ENCODE results near the gene NGEF.

Gene NGEF

DNA sequence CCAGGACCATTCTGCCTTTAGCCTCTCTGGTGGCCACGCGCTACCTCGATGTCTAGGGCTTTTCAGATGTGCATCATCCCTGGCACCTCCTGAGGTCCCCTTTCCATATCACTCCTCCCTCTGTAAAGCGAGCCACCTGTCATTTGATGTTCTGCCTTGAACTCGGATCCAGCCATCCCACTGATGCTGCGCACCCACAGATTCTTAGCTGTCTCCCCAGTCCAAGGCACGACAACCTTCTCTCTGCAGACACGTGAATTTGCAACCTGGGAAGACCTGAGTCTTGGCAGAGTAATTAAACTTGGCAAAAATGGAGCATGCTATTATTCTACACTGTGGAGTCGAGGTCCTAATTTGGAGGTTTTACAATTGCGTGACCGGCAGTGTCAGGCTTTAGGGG, 61.9 kb downstream of the NGEF start:
- Histone ChIP-seq H3K9ac (ENCODE audit: low read length) (no peak overlapping the region), H3K27ac (ENCODE audit: low read depth, low read length, poor library complexity, severe bottlenecking) (no peak overlapping the region), H3K9me3 (ENCODE audit: low read length) (no peaks in the 10 kb centered on the region), H3K9me2 (ENCODE audit: low read depth, low read length) (no peaks in the 10 kb centered on the region), H3K4me2 (ENCODE audit: low read length) (no peak overlapping the region), H3K4me3 (ENCODE audit: low read depth, low read length, poor library complexity, severe bottlenecking) (no peak overlapping the region), H3K79me2 (ENCODE audit: insufficient read depth, low read length) (no peaks in the 10 kb centered on the region), H3K27me3 (ENCODE audit: insufficient read depth, low read length) (no peaks in the 10 kb centered on the region), H4K20me1 (ENCODE audit: insufficient read depth, low read length) (no peaks in the 10 kb centered on the region), H3K4me1 (ENCODE audit: insufficient read depth, low read length, severe bottlenecking) (no peaks in the 10 kb centered on the region), H3F3A (ENCODE audit: insufficient read depth, low read length) (no peaks in the 10 kb centered on the region), H3K36me3 (ENCODE audit: insufficient read depth, low read length) (no peaks in the 10 kb centered on the region), H2AFZ (ENCODE audit: low read length) (no peak overlapping the region)
- TF ChIP-seq EZH2 (IDR thresholded peaks at IDR 0.05; ENCODE audit: borderline replicate concordance, low read length): no peak
- TF ChIP-seq, protein P1, sequence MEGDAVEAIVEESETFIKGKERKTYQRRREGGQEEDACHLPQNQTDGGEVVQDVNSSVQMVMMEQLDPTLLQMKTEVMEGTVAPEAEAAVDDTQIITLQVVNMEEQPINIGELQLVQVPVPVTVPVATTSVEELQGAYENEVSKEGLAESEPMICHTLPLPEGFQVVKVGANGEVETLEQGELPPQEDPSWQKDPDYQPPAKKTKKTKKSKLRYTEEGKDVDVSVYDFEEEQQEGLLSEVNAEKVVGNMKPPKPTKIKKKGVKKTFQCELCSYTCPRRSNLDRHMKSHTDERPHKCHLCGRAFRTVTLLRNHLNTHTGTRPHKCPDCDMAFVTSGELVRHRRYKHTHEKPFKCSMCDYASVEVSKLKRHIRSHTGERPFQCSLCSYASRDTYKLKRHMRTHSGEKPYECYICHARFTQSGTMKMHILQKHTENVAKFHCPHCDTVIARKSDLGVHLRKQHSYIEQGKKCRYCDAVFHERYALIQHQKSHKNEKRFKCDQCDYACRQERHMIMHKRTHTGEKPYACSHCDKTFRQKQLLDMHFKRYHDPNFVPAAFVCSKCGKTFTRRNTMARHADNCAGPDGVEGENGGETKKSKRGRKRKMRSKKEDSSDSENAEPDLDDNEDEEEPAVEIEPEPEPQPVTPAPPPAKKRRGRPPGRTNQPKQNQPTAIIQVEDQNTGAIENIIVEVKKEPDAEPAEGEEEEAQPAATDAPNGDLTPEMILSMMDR (IDR thresholded peaks at IDR 0.05; ENCODE audit: low read length): no peak

DNA sequence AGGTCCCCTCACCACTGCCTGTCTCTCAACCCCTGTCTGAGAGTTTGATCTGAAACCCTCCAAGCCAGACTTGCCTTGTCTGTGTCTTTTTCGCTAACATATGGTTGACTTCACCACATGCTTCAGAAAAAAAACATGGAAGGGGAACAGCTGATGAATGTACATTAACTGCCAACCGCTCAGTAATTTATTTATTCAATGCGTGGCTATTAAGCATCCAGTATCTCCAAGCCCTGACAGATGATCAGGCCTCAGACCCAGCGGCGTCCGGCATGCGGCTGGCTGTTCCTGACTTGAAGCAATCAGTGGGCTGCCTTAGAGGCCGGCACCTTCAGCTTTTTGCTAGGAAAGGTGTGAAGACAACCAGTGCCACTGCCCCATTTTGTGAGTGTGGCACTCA, 62.3 kb downstream of the NGEF start:
- H3K36me3 ChIP-seq (ENCODE audit: insufficient read depth, low read length): no peaks in the 10 kb centered on the region
- no peak overlapping the region for H3K27ac ChIP-seq (ENCODE audit: low read depth, low read length, poor library complexity, severe bottlenecking)
- H2AFZ ChIP-seq (ENCODE audit: low read length): no peak overlapping the region
- H3K9me2 ChIP-seq (ENCODE audit: low read depth, low read length): no peaks in the 10 kb centered on the region
- H3K27me3 ChIP-seq (ENCODE audit: insufficient read depth, low read length): no peaks in the 10 kb centered on the region
- no peaks in the 10 kb centered on the region for H3K4me1 ChIP-seq (ENCODE audit: insufficient read depth, low read length, severe bottlenecking)
- H3F3A ChIP-seq (ENCODE audit: insufficient read depth, low read length): no peaks in the 10 kb centered on the region
- H3K9ac ChIP-seq (ENCODE audit: low read length): no peak overlapping the region
- H3K4me2 ChIP-seq (ENCODE audit: low read length): no peak overlapping the region
- no peaks in the 10 kb centered on the region for H3K79me2 ChIP-seq (ENCODE audit: insufficient read depth, low read length)
- no peak for TF ChIP-seq EZH2 (IDR thresholded peaks at IDR 0.05; ENCODE audit: borderline replicate concordance, low read length)
- TF ChIP-seq, protein P1 (IDR thresholded peaks at IDR 0.05; ENCODE audit: low read length): no peak
- no peaks in the 10 kb centered on the region for H3K9me3 ChIP-seq (ENCODE audit: low read length)
- no peaks in the 10 kb centered on the region for H4K20me1 ChIP-seq (ENCODE audit: insufficient read depth, low read length)
- H3K4me3 ChIP-seq (ENCODE audit: low read depth, low read length, poor library complexity, severe bottlenecking): no peak overlapping the region

DNA sequence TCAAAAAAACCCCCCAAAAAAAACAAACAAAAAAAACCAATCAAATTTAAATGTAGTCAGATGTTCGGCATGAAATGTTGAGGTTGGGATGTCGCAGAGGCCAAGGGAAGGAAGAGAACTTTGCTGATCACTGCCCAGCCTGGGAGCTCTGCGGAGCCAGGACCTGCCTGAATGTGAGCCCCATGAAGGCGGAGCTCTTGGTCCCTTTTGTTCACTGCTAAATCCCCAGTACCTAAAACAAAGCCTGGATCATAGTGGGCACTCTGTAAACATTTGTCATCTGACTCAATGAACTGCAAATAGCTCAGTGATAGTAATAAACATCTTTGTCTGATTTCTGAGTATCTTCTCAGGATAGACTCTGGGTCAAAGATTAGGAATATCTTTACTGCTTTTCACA, 64.0 kb downstream of the NGEF start:
- Histone ChIP-seq H3K9me3 (ENCODE audit: low read length) (no peaks in the 10 kb centered on the region), H3K27ac (ENCODE audit: low read depth, low read length, poor library complexity, severe bottlenecking) (no peak overlapping the region), H3K9me2 (ENCODE audit: low read depth, low read length) (no peaks in the 10 kb centered on the region), H3K9ac (ENCODE audit: low read length) (no peak overlapping the region), H3F3A (ENCODE audit: insufficient read depth, low read length) (no peaks in the 10 kb centered on the region), H3K4me2 (ENCODE audit: low read length) (no peak overlapping the region), H3K4me1 (ENCODE audit: insufficient read depth, low read length, severe bottlenecking) (no peaks in the 10 kb centered on the region), H3K27me3 (ENCODE audit: insufficient read depth, low read length) (no peaks in the 10 kb centered on the region), H2AFZ (ENCODE audit: low read length) (no peak overlapping the region), H4K20me1 (ENCODE audit: insufficient read depth, low read length) (no peaks in the 10 kb centered on the region), H3K4me3 (ENCODE audit: low read depth, low read length, poor library complexity, severe bottlenecking) (no peak overlapping the region), H3K79me2 (ENCODE audit: insufficient read depth, low read length) (no peaks in the 10 kb centered on the region), H3K36me3 (ENCODE audit: insufficient read depth, low read length) (no peaks in the 10 kb centered on the region)
- TF ChIP-seq, protein P1 (IDR thresholded peaks at IDR 0.05; ENCODE audit: low read length): no peak
- TF ChIP-seq EZH2 (IDR thresholded peaks at IDR 0.05; ENCODE audit: borderline replicate concordance, low read length): no peak

Measured in OCI-LY1 (cell line).